GM19467 (cell line): ENCODE measurements around the gene DDAH1.

ENCODE experiments used
- ATAC-seq: cut with Tn5 transposase; IDR thresholded peaks from one replicate; pipeline ENCODE4 v1.9.1; 2021; ENCODE audit warnings: mild to moderate bottlenecking, moderate library complexity; ENCODE audit not compliant: unreplicated experiment

The DDAH1 gene

GRCh38 chr1:85445906-85446305, 19.1 kb downstream of the DDAH1 start:
- no peak for ATAC-seq

- no peak for ATAC-seq
Observed at GRCh38 chr1:85444381-85444780, 20.6 kb downstream of the DDAH1 start.

GRCh38 chr1:85440612-85441011, 24.3 kb downstream of the DDAH1 start:
- ATAC-seq, result no peak

GRCh38 chr1:85438353-85438752, 26.6 kb downstream of the DDAH1 start:
- no peak for ATAC-seq

- no peak for ATAC-seq
Observed at GRCh38 chr1:85437139-85437538, 27.8 kb downstream of the DDAH1 start.

- no peak for ATAC-seq
Observed at GRCh38 chr1:85433096-85433495, 31.9 kb downstream of the DDAH1 start.

- no peak for ATAC-seq
Observed at GRCh38 chr1:85428471-85429089, 36.4 kb downstream of the DDAH1 start.

GRCh38 chr1:85427849-85428248, 37.1 kb downstream of the DDAH1 start:
- ATAC-seq, result no peak

GRCh38 chr1:85427331-85427730, 37.6 kb downstream of the DDAH1 start:
- no peak for ATAC-seq

GRCh38 chr1:85421179-85421578, 43.8 kb downstream of the DDAH1 start:
- no peak for ATAC-seq

GRCh38 chr1:85420199-85420598, 44.8 kb downstream of the DDAH1 start:
- no peak for ATAC-seq

GRCh38 chr1:85417876-85418275, 47.1 kb downstream of the DDAH1 start:
- ATAC-seq, result no peak

- ATAC-seq, result no peak
Observed at GRCh38 chr1:85417017-85417416, 47.9 kb downstream of the DDAH1 start.

- ATAC-seq, result no peak
Observed at GRCh38 chr1:85413169-85413568, 51.8 kb downstream of the DDAH1 start.

GRCh38 chr1:85411567-85412305, 53.2 kb downstream of the DDAH1 start:
- no peak for ATAC-seq

GRCh38 chr1:85409516-85409915, 55.4 kb downstream of the DDAH1 start:
- no peak for ATAC-seq

- no peak for ATAC-seq
Observed at GRCh38 chr1:85407746-85408377, 57.1 kb downstream of the DDAH1 start.

GRCh38 chr1:85406887-85407533, 57.9 kb downstream of the DDAH1 start:
- no peak for ATAC-seq

- no peak for ATAC-seq
Observed at GRCh38 chr1:85406081-85406480, 58.9 kb downstream of the DDAH1 start.

- ATAC-seq, result no peak
Observed at GRCh38 chr1:85404408-85404807, 60.6 kb downstream of the DDAH1 start.

GRCh38 chr1:85398391-85399064, 66.4 kb downstream of the DDAH1 start:
- no peak for ATAC-seq
